Sigmoid colon (tissue), 7 donors: ENCODE results near the gene HPS4. TPM values are rescaled to one million over a fixed set of nuclear protein-coding genes. Genes with fewer than 3 reads are reported as not detected.
"Not testable (repeated sequence)": the region's sequence is repeated elsewhere in the genome, so short reads cannot be mapped to it uniquely, and the experiment has no call there.

ENCODE experiments used
- DNase-seq: peaks from one replicate; pipeline ENCODE4 v3.0.0-alpha.2; 2019
- H3K27ac ChIP-seq, 4 donors: fragments of 200-600 bp; sonication (generic); one replicate each; pipeline ENCODE4 v1.5.1; 2016 to 2019; ENCODE audit warnings: mild to moderate bottlenecking in 1 of 4
- H3K27me3 ChIP-seq, 3 donors: fragments of 200-600 bp; sonication (generic); one replicate each; pipeline ENCODE4 v1.5.1; 2019; ENCODE audit warnings: mild to moderate bottlenecking in 1 of 3
- H3K36me3 ChIP-seq, 4 donors: fragments of 200-600 bp; sonication (generic); one replicate each; pipeline ENCODE4 v1.5.1; 2016 to 2019
- H3K4me1 ChIP-seq, 4 donors: fragments of 200-600 bp; sonication (generic); one replicate each; pipeline ENCODE4 v1.5.1; 2017 to 2019
- H3K4me3 ChIP-seq, 4 donors: fragments of 200-600 bp; sonication (generic); one replicate each; pipeline ENCODE4 v1.5.1; 2017 to 2019; ENCODE audit warnings: mild to moderate bottlenecking in 2 of 4, moderate library complexity in 1 of 4
- H3K9me3 ChIP-seq, 4 donors: fragments of 200-600 bp in 3 of 4; sonication (generic) in 3 of 4; one replicate each; pipeline versions ENCODE4 v1.5.1 to v1.6.1; 2013 to 2019
- EP300 ChIP-seq, 4 donors: sonication (generic); formaldehyde crosslinking; IDR thresholded peaks; one replicate each; pipeline ENCODE4 v1.6.1; 2017; ENCODE audit warnings: antibody characterized with exemption in 4 of 4
- POLR2A ChIP-seq, 2 donors: fragments of 450-650 bp; IDR thresholded peaks; one replicate each; pipeline ENCODE4 v1.6.1; 2016; ENCODE audit warnings: antibody characterized with exemption in 2 of 2, mild to moderate bottlenecking in 2 of 2, moderate library complexity in 2 of 2
- POLR2AphosphoS5 ChIP-seq, 4 donors: sonication (generic); formaldehyde crosslinking; IDR thresholded peaks; one replicate each; pipeline ENCODE4 v1.6.1; 2017; ENCODE audit warnings: antibody characterized with exemption in 4 of 4
- WGBS, 2 donors: extraction: QIAGEN DNeasy Blood & Tissue Kit; methylation state at CpG; one replicate each; pipeline ENCODE4 v1.1.7; 2013; 5-methylcytosine and 5-hydroxymethylcytosine counted together
- intact Hi-C: fragments of 100-400 bp; cut with DNase I; formaldehyde crosslinking; loops from one replicate; pipeline ENCODE4 v1.15.1; 2023
- polyA plus RNA-seq, 3 donors: library from polyadenylated mRNA; stranded (reverse); fragments of 200-250 nt; gene quantifications; one replicate each; pipeline ENCODE4 v1.2.3, GENCODE V29; 2013
- total RNA-seq, 4 donors: library from RNA; depleted of rRNA; stranded (reverse); fragments of >200 nt; gene quantifications; one replicate each; pipeline ENCODE4 v1.1.0, GENCODE V29; 2016
- TF ChIP-seq, protein P1 (sequence below), 4 experiments: fragments of 450-650 bp in 3 of 4; fragments of 200-600 bp in 1 of 4; IDR thresholded peaks; one replicate each; pipeline ENCODE4 v1.5.1; 2016 to 2019; ENCODE audit warnings: antibody characterized with exemption in 4 of 4, mild to moderate bottlenecking in 3 of 4, moderate library complexity in 2 of 4
- donor health status: healthy with polysubstance abuse.
- donor health status: Bipolar disorder and iron deficiency.
- donor health status: healthy.

The HPS4 gene
- total and polyA plus RNA-seq, 7 donors: 4.8 to 48.7 (median 19.0) TPM

DNA sequence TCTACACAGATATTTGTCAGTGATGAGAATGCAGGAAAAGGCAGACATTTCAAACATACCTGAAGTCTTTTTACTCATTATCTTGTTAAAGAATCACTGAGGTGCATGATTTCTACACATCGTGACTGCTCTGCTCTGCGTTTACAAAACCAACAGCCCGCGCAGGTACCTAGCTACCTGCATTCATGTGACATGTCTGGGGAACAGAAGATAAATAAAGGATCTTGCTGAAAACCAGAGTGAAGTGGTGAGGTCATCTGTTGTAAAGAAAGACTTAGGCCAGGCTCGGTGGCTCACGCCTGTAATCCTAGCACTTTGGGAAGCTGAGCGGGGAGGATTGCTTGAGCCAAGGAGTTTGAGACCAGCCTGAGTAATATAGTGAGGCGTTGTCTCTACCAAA lies 38.8 kb downstream of the HPS4 start:
- Histone ChIP-seq H3K4me3 (no peak overlapping the region), H3K36me3 (no peaks in the 10 kb centered on the region), H3K4me1 (peaks cover 0 to 23% (median 17%) of the 10 kb centered on the region in 4 donors), H3K27ac (no peak overlapping the region), H3K27me3 (no peaks in the 10 kb centered on the region), H3K9me3 (no peaks in the 10 kb centered on the region)
- 79 to 83% methylated on average over 8 of the region's 8 CpGs for WGBS, 2 donors
- intact Hi-C loops: no loop called here
- TF ChIP-seq EP300 (IDR thresholded peaks at IDR 0.05) (no peak), POLR2AphosphoS5 (IDR thresholded peaks at IDR 0.05) (no peak), POLR2A (IDR thresholded peaks at IDR 0.05) (no peak)
- TF ChIP-seq, protein P1, sequence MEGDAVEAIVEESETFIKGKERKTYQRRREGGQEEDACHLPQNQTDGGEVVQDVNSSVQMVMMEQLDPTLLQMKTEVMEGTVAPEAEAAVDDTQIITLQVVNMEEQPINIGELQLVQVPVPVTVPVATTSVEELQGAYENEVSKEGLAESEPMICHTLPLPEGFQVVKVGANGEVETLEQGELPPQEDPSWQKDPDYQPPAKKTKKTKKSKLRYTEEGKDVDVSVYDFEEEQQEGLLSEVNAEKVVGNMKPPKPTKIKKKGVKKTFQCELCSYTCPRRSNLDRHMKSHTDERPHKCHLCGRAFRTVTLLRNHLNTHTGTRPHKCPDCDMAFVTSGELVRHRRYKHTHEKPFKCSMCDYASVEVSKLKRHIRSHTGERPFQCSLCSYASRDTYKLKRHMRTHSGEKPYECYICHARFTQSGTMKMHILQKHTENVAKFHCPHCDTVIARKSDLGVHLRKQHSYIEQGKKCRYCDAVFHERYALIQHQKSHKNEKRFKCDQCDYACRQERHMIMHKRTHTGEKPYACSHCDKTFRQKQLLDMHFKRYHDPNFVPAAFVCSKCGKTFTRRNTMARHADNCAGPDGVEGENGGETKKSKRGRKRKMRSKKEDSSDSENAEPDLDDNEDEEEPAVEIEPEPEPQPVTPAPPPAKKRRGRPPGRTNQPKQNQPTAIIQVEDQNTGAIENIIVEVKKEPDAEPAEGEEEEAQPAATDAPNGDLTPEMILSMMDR (IDR thresholded peaks at IDR 0.05): no peak
- DNase-seq: no peak

DNA sequence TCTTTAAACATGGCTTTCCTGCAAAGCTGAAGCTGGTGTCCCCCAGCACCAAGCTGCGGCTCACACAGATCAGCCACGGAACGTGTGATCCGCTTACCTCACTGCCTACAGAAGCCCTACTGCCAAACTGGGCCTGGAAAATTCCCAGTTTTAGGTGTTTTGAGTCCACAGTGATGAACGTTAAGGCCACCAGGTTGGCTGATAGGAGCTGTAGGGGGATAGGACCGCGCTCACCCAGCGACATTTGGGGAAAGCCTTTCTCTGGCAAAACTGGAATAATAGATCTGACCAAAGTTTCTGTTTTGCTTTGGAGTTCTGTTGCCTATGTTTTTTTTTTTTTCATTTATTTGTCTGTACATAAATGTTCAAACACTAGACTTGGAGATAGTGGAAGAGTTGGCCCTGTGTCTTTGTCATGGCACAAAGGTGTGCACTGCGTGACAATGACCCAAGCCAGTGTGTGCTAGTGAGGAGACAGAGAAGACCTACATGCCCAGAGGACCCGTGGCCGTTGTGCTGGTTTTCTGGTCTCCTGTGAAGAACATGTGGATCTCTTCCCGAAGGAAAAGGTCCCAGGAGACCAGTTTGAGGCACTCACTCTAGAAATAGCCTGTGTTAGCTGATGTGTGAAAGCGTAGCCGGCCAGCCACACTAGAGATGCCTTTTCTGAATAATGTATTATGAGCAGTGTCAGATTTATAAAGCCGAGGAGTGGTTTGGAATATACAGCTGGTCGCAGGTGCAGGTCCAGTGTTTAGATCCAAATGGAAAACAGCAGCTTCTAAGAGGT lies 39.5 kb downstream of the HPS4 start:
- Histone ChIP-seq H3K27ac (no peak overlapping the region), H3K27me3 (no peaks in the 10 kb centered on the region), H3K9me3 (no peaks in the 10 kb centered on the region), H3K4me1 (peaks cover 0 to 23% (median 17%) of the 10 kb centered on the region in 4 donors), H3K4me3 (no peak overlapping the region), H3K36me3 (no peaks in the 10 kb centered on the region)
- TF ChIP-seq, protein P1 (IDR thresholded peaks at IDR 0.05): no peak
- TF ChIP-seq POLR2AphosphoS5 (IDR thresholded peaks at IDR 0.05) (no peak), EP300 (IDR thresholded peaks at IDR 0.05) (no peak), POLR2A (IDR thresholded peaks at IDR 0.05) (no peak)
- no peak for DNase-seq
- intact Hi-C loops: no loop called here
- 94 to 95% methylated on average over 16 of the region's 16 CpGs for WGBS, 2 donors

DNA sequence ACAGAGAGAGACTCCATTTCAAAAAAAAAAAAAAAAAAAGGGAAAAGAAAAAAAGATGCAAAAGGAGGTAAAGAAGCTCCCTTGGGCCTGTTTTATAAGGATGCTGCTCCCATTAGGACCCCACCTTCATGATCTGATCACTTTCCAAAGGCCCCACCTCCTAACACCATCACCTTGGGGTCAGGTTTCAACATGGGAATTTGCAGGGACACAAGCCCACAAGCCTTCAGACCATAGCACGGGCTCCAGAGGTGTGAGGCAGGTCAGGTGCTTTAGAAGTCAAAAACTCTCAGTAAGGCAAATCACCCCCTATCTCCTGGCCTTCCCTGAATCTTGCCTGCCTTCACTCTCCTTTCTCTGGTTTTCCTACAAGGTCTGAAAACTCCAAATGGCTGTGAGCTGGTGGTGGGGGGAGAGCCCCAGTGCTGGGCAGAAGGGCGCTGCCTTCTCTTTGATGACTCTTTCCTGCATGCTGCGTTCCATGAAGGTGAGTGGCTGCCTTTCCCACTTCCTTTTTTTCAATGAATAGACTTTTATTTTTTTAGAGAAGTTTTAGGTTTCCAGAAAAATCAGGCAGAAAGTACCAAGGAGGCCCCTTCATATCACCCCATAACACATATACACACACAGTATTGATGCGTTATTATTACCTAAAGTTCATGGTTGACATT lies 41.4 kb downstream of the HPS4 start:
- 84 to 91% methylated on average over 4 of the region's 4 CpGs for WGBS, 2 donors

DNA sequence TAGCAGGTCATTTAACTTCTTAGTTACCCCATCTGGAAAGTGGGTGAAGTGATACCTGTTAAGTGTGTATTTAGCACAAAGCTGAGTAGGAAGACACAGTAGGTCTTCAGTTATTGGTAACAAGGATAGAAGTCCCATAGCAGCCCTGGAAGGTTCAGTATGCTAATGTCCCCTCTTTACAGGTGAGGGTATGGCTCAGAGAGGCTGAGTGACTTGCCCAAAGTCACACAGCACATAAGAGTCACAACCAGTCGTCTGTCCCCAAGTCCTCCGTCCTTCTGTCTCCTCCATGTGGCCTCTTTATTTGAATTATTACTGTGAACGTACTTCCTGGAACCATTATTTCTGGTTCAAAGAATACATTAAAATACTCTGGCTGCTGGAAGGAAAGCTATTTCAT lies 44.0 kb downstream of the HPS4 start:
- intact Hi-C loops: no loop called here
- DNase-seq: no peak
- H3K9me3 ChIP-seq: no peaks in the 10 kb centered on the region
- H3K4me3 ChIP-seq: no peak overlapping the region
- no peaks in the 10 kb centered on the region for H3K36me3 ChIP-seq
- TF ChIP-seq, protein P1 (IDR thresholded peaks at IDR 0.05): no peak
- no peak for TF ChIP-seq POLR2A (IDR thresholded peaks at IDR 0.05)
- H3K27me3 ChIP-seq: no peaks in the 10 kb centered on the region
- H3K4me1 ChIP-seq: no peaks in the 10 kb centered on the region
- H3K27ac ChIP-seq: no peak overlapping the region
- 88% methylated on average over 3 of the region's 3 CpGs for WGBS, 2 donors

More for the DNA sequence above, 41.4 kb downstream of the HPS4 start:
- Histone ChIP-seq H3K4me3 (no peak overlapping the region), H3K9me3 (no peaks in the 10 kb centered on the region), H3K27me3 (no peaks in the 10 kb centered on the region), H3K27ac (no peak overlapping the region), H3K36me3 (no peaks in the 10 kb centered on the region), H3K4me1 (peaks cover 0 to 8% (median 7%) of the 10 kb centered on the region in 4 donors)
- TF ChIP-seq EP300 (IDR thresholded peaks at IDR 0.05) (no peak), POLR2AphosphoS5 (IDR thresholded peaks at IDR 0.05) (no peak), POLR2A (IDR thresholded peaks at IDR 0.05) (no peak)
- TF ChIP-seq, protein P1 (IDR thresholded peaks at IDR 0.05): no peak
- intact Hi-C loops: no loop called here
- DNase-seq: no peak

DNA sequence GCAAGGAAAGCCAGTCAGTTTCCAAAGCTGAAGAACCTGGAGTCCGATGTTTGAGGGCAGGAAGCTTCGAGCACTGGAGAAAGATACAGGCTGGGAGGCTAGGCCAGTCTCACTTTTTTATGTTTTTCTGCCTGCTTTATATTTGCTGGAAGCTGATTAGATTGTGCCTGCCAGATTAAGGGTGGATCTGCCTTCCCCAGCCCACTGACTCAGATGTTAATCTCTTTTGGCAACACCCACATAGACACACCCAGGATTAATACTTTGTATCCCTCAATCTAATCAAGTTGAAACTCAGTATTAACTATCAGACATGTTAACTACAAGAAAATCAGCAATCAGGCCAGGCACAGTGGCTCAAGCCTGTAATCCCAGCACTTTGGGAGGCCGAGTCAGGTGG lies 44.8 kb downstream of the HPS4 start:
- H3K36me3 ChIP-seq, DNase-seq, H3K27ac ChIP-seq, H3K4me1 ChIP-seq, H3K27me3 ChIP-seq, H3K9me3 ChIP-seq, intact Hi-C loops, H3K4me3 ChIP-seq: not testable (repeated sequence)
- 83 to 88% methylated on average over 3 of the region's 3 CpGs for WGBS, 2 donors
